Right atrium auricular region (tissue), 2 donors: ENCODE measurements around the gene PLPPR1. TPM values are rescaled to one million over a fixed set of nuclear protein-coding genes. Genes with fewer than 3 reads are reported as not detected.

Source experiments
- DNase-seq: peaks from one replicate; pipeline ENCODE4 v3.0.0-alpha.2; 2019; ENCODE audit warnings: low spot score
- H3K27ac ChIP-seq, 2 donors: fragments of 200-600 bp; sonication (generic); 1 replicate in 1 of 2; 2 replicates in 1 of 2; pipeline ENCODE4 v1.5.1; 2016 to 2019
- H3K27me3 ChIP-seq, 2 donors: fragments of 200-600 bp; sonication (generic); one replicate each; pipeline versions ENCODE4 v1.5.1 to v1.6.0; 2017 to 2019
- H3K36me3 ChIP-seq: fragments of 200-600 bp; sonication (generic); one replicate; pipeline ENCODE4 v1.5.1; 2016
- H3K4me1 ChIP-seq, 2 donors: fragments of 200-600 bp; sonication (generic); one replicate each; pipeline versions ENCODE4 v1.5.1 to v1.6.0; 2017 to 2019
- H3K4me3 ChIP-seq, 2 donors: fragments of 200-600 bp; sonication (generic); 1 replicate in 1 of 2; 2 replicates in 1 of 2; pipeline ENCODE4 v1.5.1; 2017 to 2019; ENCODE audit warnings: mild to moderate bottlenecking in 1 of 2, moderate library complexity in 1 of 2
- H3K9me3 ChIP-seq, 2 donors: fragments of 200-600 bp; sonication (generic); one replicate each; pipeline ENCODE4 v1.5.1; 2019
- CTCF ChIP-seq, 2 donors: fragments of 200-600 bp; sonication (generic); IDR thresholded peaks; one replicate each; pipeline ENCODE4 v1.5.1; 2019; ENCODE audit warnings: antibody characterized with exemption in 2 of 2
- total RNA-seq, 2 donors: library from RNA; depleted of rRNA; stranded (reverse); fragments of >200 nt; gene quantifications; one replicate each; pipeline ENCODE4 v1.1.0, GENCODE V29; 2016

PLPPR1 gene
- total RNA-seq, 2 donors from 2014 or later: not detected

GRCh38 chr9:101369286-101369685 is 340.8 kb downstream of the PLPPR1 start:
- H3K9me3 ChIP-seq: no peaks in the 10 kb centered on the region
- H3K4me1 ChIP-seq: no peaks in the 10 kb centered on the region
- H3K27me3 ChIP-seq: no peaks in the 10 kb centered on the region
- no peaks in the 10 kb centered on the region for H3K36me3 ChIP-seq
- TF ChIP-seq CTCF (IDR thresholded peaks at IDR 0.05): no peak
- H3K4me3 ChIP-seq: no peak overlapping the region
- no peak overlapping the region for H3K27ac ChIP-seq
- DNase-seq: no peak

GRCh38 chr9:101369884-101370531 is 341.5 kb downstream of the PLPPR1 start:
- Histone ChIP-seq H3K27ac (no peak overlapping the region), H3K9me3 (no peaks in the 10 kb centered on the region), H3K4me1 (no peaks in the 10 kb centered on the region), H3K4me3 (no peak overlapping the region), H3K36me3 (no peaks in the 10 kb centered on the region), H3K27me3 (no peaks in the 10 kb centered on the region)
- DNase-seq: no peak
- no peak for TF ChIP-seq CTCF (IDR thresholded peaks at IDR 0.05)

GRCh38 chr9:101371813-101372212 is 343.3 kb downstream of the PLPPR1 start:
- no peak for DNase-seq
- Histone ChIP-seq H3K27ac (no peak overlapping the region), H3K36me3 (no peaks in the 10 kb centered on the region), H3K4me1 (no peaks in the 10 kb centered on the region), H3K4me3 (no peak overlapping the region), H3K9me3 (no peaks in the 10 kb centered on the region), H3K27me3 (no peaks in the 10 kb centered on the region)
- no peak for TF ChIP-seq CTCF (IDR thresholded peaks at IDR 0.05)

GRCh38 chr9:101372327-101373118 is 344.0 kb downstream of the PLPPR1 start:
- H3K27me3 ChIP-seq: no peaks in the 10 kb centered on the region
- no peak for TF ChIP-seq CTCF (IDR thresholded peaks at IDR 0.05)
- DNase-seq: no peak
- no peaks in the 10 kb centered on the region for H3K9me3 ChIP-seq
- no peak overlapping the region for H3K4me3 ChIP-seq
- no peak overlapping the region for H3K27ac ChIP-seq
- no peaks in the 10 kb centered on the region for H3K36me3 ChIP-seq
- no peaks in the 10 kb centered on the region for H3K4me1 ChIP-seq
